WTC11 (cell line): ENCODE measurements around the gene EIF2A.

ENCODE experiments used
- CBFB ChIP-seq: sonication (generic); formaldehyde crosslinking; IDR thresholded peaks from 2 replicates; pipeline ENCODE4 v1.8.1; 2022; ENCODE audit warnings: mild to moderate bottlenecking, low read depth, missing genetic modification reagents
- CREM ChIP-seq: sonication (generic); formaldehyde crosslinking; IDR thresholded peaks from 2 replicates; pipeline ENCODE4 v1.8.1; 2022; ENCODE audit warnings: mild to moderate bottlenecking, missing genetic modification reagents, moderate library complexity
- FOXJ3 ChIP-seq: sonication (generic); formaldehyde crosslinking; IDR thresholded peaks from 2 replicates; pipeline ENCODE4 v1.9.0; 2021; ENCODE audit warnings: missing genetic modification reagents, mild to moderate bottlenecking, borderline replicate concordance
- FOXK1 ChIP-seq: sonication (generic); formaldehyde crosslinking; IDR thresholded peaks from 2 replicates; pipeline ENCODE4 v1.8.0; 2022; ENCODE audit warnings: mild to moderate bottlenecking, moderate library complexity, missing genetic modification reagents
- GABPB1 ChIP-seq: sonication (generic); formaldehyde crosslinking; IDR thresholded peaks from 2 replicates; pipeline ENCODE4 v1.8.1; 2023; ENCODE audit warnings: mild to moderate bottlenecking, missing genetic modification reagents
- JUN ChIP-seq: sonication (generic); formaldehyde crosslinking; IDR thresholded peaks from 2 replicates; pipeline ENCODE4 v1.8.0; 2023; ENCODE audit warnings: mild to moderate bottlenecking, missing genetic modification reagents
- NFYB ChIP-seq: sonication (generic); formaldehyde crosslinking; conservative IDR thresholded peaks from 2 replicates; pipeline ENCODE4 v1.8.0; 2022; ENCODE audit warnings: low read depth, missing genetic modification reagents
- NR2C2 ChIP-seq: sonication (generic); formaldehyde crosslinking; IDR thresholded peaks from 2 replicates; pipeline ENCODE4 v1.8.0; 2022; ENCODE audit warnings: mild to moderate bottlenecking, missing genetic modification reagents
- ZNF219 ChIP-seq: sonication (generic); formaldehyde crosslinking; IDR thresholded peaks from 2 replicates; pipeline ENCODE4 v1.8.0; 2023; ENCODE audit warnings: missing genetic modification reagents, mild to moderate bottlenecking, borderline replicate concordance
- TF ChIP-seq, protein P1 (sequence below): fragments of 200-600 bp; IDR thresholded peaks from 2 replicates; pipeline ENCODE4 v1.8.0; 2022; ENCODE audit warnings: antibody characterized with exemption
- TF ChIP-seq, protein P2 (sequence below): sonication (generic); formaldehyde crosslinking; conservative IDR thresholded peaks from 2 replicates; pipeline ENCODE4 v1.8.1; 2022; ENCODE audit warnings: mild to moderate bottlenecking, missing genetic modification reagents
- TF ChIP-seq, protein P3 (sequence below): sonication (generic); formaldehyde crosslinking; conservative IDR thresholded peaks from 2 replicates; pipeline ENCODE4 v1.8.1; 2023; ENCODE audit warnings: mild to moderate bottlenecking, low read depth, missing genetic modification reagents, moderate library complexity
- TF ChIP-seq, protein P4 (sequence below): sonication (generic); formaldehyde crosslinking; IDR thresholded peaks from 2 replicates; pipeline ENCODE4 v1.8.1; 2023; ENCODE audit warnings: mild to moderate bottlenecking, moderate library complexity, missing genetic modification reagents

DNA sequence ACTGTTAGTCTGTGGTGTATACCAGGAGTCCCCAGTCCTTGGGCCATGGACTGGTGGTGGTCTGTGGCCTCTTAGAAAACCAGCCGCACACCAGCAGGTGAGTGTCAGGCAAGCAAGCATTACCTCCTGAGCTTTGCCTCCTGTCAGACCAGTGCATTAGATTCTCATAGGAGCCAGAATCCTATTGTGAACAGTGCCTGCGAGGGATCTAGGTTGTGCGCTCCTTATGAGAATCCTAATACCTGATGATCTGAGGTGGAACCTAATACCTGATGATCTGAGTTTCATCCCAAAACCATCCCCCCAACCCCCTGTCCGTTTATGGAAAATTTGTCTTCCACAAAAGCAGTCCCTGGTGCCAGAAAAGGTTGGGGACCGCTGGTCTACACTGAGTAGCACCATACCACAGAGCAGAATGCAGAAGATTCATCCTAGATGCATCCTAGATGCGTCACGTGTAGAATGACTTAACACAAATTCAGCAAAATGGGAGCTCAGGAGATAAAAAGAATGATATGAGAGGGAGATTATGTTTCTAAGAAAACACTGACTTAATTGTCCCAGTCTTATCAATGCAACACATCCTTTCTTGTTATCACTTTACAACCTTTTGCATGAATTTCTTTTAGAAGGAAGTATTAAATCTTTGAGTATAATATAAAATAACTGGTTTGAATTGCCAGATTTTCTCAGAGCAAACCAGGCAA, 85.1 kb downstream of the EIF2A start:
- TF ChIP-seq CBFB (CRISPR knock-in tag): no peak
- no peak for TF ChIP-seq FOXJ3 (CRISPR knock-in tag)
- TF ChIP-seq, protein P1, sequence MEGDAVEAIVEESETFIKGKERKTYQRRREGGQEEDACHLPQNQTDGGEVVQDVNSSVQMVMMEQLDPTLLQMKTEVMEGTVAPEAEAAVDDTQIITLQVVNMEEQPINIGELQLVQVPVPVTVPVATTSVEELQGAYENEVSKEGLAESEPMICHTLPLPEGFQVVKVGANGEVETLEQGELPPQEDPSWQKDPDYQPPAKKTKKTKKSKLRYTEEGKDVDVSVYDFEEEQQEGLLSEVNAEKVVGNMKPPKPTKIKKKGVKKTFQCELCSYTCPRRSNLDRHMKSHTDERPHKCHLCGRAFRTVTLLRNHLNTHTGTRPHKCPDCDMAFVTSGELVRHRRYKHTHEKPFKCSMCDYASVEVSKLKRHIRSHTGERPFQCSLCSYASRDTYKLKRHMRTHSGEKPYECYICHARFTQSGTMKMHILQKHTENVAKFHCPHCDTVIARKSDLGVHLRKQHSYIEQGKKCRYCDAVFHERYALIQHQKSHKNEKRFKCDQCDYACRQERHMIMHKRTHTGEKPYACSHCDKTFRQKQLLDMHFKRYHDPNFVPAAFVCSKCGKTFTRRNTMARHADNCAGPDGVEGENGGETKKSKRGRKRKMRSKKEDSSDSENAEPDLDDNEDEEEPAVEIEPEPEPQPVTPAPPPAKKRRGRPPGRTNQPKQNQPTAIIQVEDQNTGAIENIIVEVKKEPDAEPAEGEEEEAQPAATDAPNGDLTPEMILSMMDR: no peak
- TF ChIP-seq FOXK1 (CRISPR knock-in tag): no peak
- TF ChIP-seq, protein P2, sequence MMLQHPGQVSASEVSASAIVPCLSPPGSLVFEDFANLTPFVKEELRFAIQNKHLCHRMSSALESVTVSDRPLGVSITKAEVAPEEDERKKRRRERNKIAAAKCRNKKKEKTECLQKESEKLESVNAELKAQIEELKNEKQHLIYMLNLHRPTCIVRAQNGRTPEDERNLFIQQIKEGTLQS (CRISPR knock-in tag): no peak
- TF ChIP-seq ZNF219 (CRISPR knock-in tag): no peak
- no peak for TF ChIP-seq JUN
- no peak for TF ChIP-seq GABPB1 (CRISPR knock-in tag)
- TF ChIP-seq CREM: no peak
- TF ChIP-seq NFYB: no peak
- TF ChIP-seq, protein P3, sequence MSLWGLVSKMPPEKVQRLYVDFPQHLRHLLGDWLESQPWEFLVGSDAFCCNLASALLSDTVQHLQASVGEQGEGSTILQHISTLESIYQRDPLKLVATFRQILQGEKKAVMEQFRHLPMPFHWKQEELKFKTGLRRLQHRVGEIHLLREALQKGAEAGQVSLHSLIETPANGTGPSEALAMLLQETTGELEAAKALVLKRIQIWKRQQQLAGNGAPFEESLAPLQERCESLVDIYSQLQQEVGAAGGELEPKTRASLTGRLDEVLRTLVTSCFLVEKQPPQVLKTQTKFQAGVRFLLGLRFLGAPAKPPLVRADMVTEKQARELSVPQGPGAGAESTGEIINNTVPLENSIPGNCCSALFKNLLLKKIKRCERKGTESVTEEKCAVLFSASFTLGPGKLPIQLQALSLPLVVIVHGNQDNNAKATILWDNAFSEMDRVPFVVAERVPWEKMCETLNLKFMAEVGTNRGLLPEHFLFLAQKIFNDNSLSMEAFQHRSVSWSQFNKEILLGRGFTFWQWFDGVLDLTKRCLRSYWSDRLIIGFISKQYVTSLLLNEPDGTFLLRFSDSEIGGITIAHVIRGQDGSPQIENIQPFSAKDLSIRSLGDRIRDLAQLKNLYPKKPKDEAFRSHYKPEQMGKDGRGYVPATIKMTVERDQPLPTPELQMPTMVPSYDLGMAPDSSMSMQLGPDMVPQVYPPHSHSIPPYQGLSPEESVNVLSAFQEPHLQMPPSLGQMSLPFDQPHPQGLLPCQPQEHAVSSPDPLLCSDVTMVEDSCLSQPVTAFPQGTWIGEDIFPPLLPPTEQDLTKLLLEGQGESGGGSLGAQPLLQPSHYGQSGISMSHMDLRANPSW (CRISPR knock-in tag): no peak
- TF ChIP-seq NR2C2 (CRISPR knock-in tag): no peak
- TF ChIP-seq, protein P4, sequence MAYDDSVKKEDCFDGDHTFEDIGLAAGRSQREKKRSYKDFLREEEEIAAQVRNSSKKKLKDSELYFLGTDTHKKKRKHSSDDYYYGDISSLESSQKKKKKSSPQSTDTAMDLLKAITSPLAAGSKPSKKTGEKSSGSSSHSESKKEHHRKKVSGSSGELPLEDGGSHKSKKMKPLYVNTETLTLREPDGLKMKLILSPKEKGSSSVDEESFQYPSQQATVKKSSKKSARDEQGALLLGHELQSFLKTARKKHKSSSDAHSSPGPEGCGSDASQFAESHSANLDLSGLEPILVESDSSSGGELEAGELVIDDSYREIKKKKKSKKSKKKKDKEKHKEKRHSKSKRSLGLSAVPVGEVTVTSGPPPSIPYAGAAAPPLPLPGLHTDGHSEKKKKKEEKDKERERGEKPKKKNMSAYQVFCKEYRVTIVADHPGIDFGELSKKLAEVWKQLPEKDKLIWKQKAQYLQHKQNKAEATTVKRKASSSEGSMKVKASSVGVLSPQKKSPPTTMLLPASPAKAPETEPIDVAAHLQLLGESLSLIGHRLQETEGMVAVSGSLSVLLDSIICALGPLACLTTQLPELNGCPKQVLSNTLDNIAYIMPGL (CRISPR knock-in tag): no peak
